H1 (cell line): Measurements from ENCODE around the gene SLC32A1. TPM values are rescaled to one million over a fixed set of nuclear protein-coding genes. Genes with fewer than 3 reads are reported as not detected.

Experiments used
- CTCF ChIA-PET: fragments of 300-600 bp; sonication (Branson Sonifier 250); formaldehyde crosslinking; loops from one replicate; lab custom pipeline; 2021; ENCODE audit not compliant: partially characterized antibody; lab: Charles Lee
- POLR2A ChIA-PET: fragments of 300-600 bp; sonication (Branson Sonifier 250); formaldehyde crosslinking; loops from one replicate; lab custom pipeline; 2021; ENCODE audit warnings: inconsistent platforms; ENCODE audit not compliant: partially characterized antibody; lab: Charles Lee
- DNase-seq, 2 experiments: peaks; one replicate each; pipeline versions ENCODE4 v3.0.0 to v3.0.0-alpha.2; 2010 to 2022; ENCODE audit warnings: low spot score in 2 of 2, low read depth in 1 of 2, mixed read lengths in 1 of 2
- FAIRE-seq: peaks from 2 replicates; lab custom pipeline; 2011; peaks lifted over from hg19 to GRCh38; lab: Jason Lieb, UNC
- H2AFZ ChIP-seq: 2 replicates; pipeline ENCODE4 v1.8.1; 2012; ENCODE audit warnings: low read length, inconsistent platforms
- H2AK5ac ChIP-seq: 2 replicates; pipeline ENCODE4 v1.6.1; 2013; ENCODE audit warnings: low read depth, low read length
- H2BK120ac ChIP-seq: replicated peaks from 2 replicates; pipeline ENCODE3; 2013; ENCODE audit warnings: low read depth, low read length, inconsistent platforms
- H2BK12ac ChIP-seq: 2 replicates; pipeline ENCODE4 v1.6.1; 2013; ENCODE audit warnings: low read depth, low read length
- H2BK15ac ChIP-seq: 2 replicates; pipeline ENCODE4 v1.6.1; 2013; ENCODE audit warnings: low read length
- H2BK20ac ChIP-seq: 2 replicates; pipeline ENCODE4 v1.6.1; 2013; ENCODE audit warnings: low read length
- H2BK5ac ChIP-seq: 2 replicates; pipeline ENCODE4 v1.6.1; 2013; ENCODE audit warnings: low read depth, low read length
- H3K14ac ChIP-seq: 2 replicates; pipeline ENCODE4 v1.6.1; 2013; ENCODE audit warnings: inconsistent platforms; ENCODE audit not compliant: insufficient read length
- H3K18ac ChIP-seq: 2 replicates; pipeline ENCODE4 v1.6.1; 2013; ENCODE audit warnings: low read length; ENCODE audit errors: extremely low read depth
- H3K23ac ChIP-seq: 2 replicates; pipeline ENCODE4 v1.6.1; 2013; ENCODE audit warnings: inconsistent platforms; ENCODE audit not compliant: insufficient read length
- H3K23me2 ChIP-seq: 2 replicates; pipeline ENCODE4 v1.6.1; 2013; ENCODE audit warnings: low read depth, low read length
- H3K27ac ChIP-seq: 2 replicates; pipeline ENCODE4 v1.6.1; 2011; ENCODE audit warnings: low read depth, low read length, inconsistent platforms
- H3K27me3 ChIP-seq, 4 experiments: replicated peaks in 1 of 4; 1 replicate in 1 of 4; 2 replicates in 3 of 4; pipeline versions ENCODE4 v1.6.1 to v1.8.1; 2011 to 2013; ENCODE audit warnings: low read length in 3 of 4, mild to moderate bottlenecking in 3 of 4, inconsistent platforms in 2 of 4, mixed read lengths in 2 of 4, moderate library complexity in 1 of 4; ENCODE audit not compliant: control insufficient read depth in 3 of 4, insufficient read depth in 3 of 4; ENCODE audit errors: extremely low read depth in 1 of 4
- H3K36me3 ChIP-seq, 4 experiments: 2 replicates each; pipeline versions ENCODE4 v1.6.1 to v1.8.1; 2011 to 2013; ENCODE audit warnings: mild to moderate bottlenecking in 4 of 4, low read length in 3 of 4, moderate library complexity in 2 of 4, control low read depth in 1 of 4, inconsistent platforms in 1 of 4; ENCODE audit not compliant: insufficient read depth in 4 of 4, control insufficient read depth in 2 of 4
- H3K4ac ChIP-seq: replicated peaks from 2 replicates; pipeline ENCODE3; 2013; ENCODE audit warnings: low read length, low read depth, mixed read lengths, inconsistent platforms; ENCODE audit not compliant: insufficient read length
- H3K4me1 ChIP-seq, 4 experiments: replicated peaks in 1 of 4; 1 replicate in 1 of 4; 2 replicates in 3 of 4; pipeline versions ENCODE4 v1.6.1 to v1.8.1; 2011 to 2013; ENCODE audit warnings: low read length in 3 of 4, inconsistent platforms in 2 of 4, mixed read lengths in 1 of 4; ENCODE audit not compliant: insufficient read depth in 4 of 4, control insufficient read depth in 3 of 4
- H3K4me2 ChIP-seq, 2 experiments: 2 replicates each; pipeline versions ENCODE4 v1.6.1 to v1.8.1; 2011 to 2013; ENCODE audit warnings: low read depth in 2 of 2, low read length in 2 of 2, control low read depth in 1 of 2, inconsistent platforms in 1 of 2, mild to moderate bottlenecking in 1 of 2; ENCODE audit not compliant: insufficient read depth in 1 of 2
- H3K4me3 ChIP-seq, 4 experiments: fragments of 200-600, 300-600 bp in 1 of 4; sonication (generic), shearing (Covaris generic), sonication (Bioruptor Twin) in 1 of 4; 2 replicates each; pipeline versions ENCODE4 v1.5.1 to v1.8.1; 2011 to 2016; ENCODE audit warnings: low read length in 4 of 4, low read depth in 3 of 4, control low read depth in 2 of 4, inconsistent platforms in 2 of 4, mild to moderate bottlenecking in 2 of 4, mixed read lengths in 1 of 4, moderate library complexity in 1 of 4; ENCODE audit not compliant: insufficient read depth in 2 of 4; ENCODE audit errors: extremely low read depth in 1 of 4
- H3K56ac ChIP-seq: replicated peaks from 2 replicates; pipeline ENCODE3; 2013; ENCODE audit warnings: low read depth, mild to moderate bottlenecking, mixed read lengths, low read length, inconsistent platforms; ENCODE audit not compliant: insufficient read length
- H3K79me1 ChIP-seq: 2 replicates; pipeline ENCODE4 v1.6.1; 2013; ENCODE audit warnings: low read depth, low read length, control low read depth
- H3K79me2 ChIP-seq, 2 experiments: 2 replicates each; pipeline versions ENCODE4 v1.6.1 to v1.8.1; 2012 to 2013; ENCODE audit warnings: low read length in 2 of 2, mild to moderate bottlenecking in 2 of 2, inconsistent platforms in 1 of 2; ENCODE audit not compliant: insufficient read depth in 2 of 2, control insufficient read depth in 1 of 2
- H3K9ac ChIP-seq, 4 experiments: replicated peaks in 1 of 4; 1 replicate in 1 of 4; 2 replicates in 3 of 4; pipeline versions ENCODE4 v1.6.1 to v1.8.1; 2011 to 2013; ENCODE audit warnings: low read depth in 3 of 4, low read length in 3 of 4, control low read depth in 2 of 4, mild to moderate bottlenecking in 2 of 4, moderate library complexity in 2 of 4, inconsistent platforms in 1 of 4; ENCODE audit errors: extremely low read depth in 1 of 4
- H3K9me3 ChIP-seq, 2 experiments: 2 replicates each; pipeline versions ENCODE4 v1.6.1 to v1.8.1; 2012 to 2013; ENCODE audit warnings: mild to moderate bottlenecking in 2 of 2, moderate library complexity in 2 of 2, control low read depth in 1 of 2, inconsistent platforms in 1 of 2, low read depth in 1 of 2, low read length in 1 of 2, mixed read lengths in 1 of 2; ENCODE audit not compliant: insufficient read depth in 2 of 2
- H4K20me1 ChIP-seq, 2 experiments: replicated peaks in 1 of 2; 2 replicates each; pipeline versions ENCODE3 to v1.8.1; 2011 to 2013; ENCODE audit warnings: inconsistent platforms in 2 of 2, low read length in 2 of 2, mild to moderate bottlenecking in 1 of 2; ENCODE audit not compliant: insufficient read depth in 2 of 2, control insufficient read depth in 1 of 2
- H4K5ac ChIP-seq: 2 replicates; pipeline ENCODE4 v1.6.1; 2013; ENCODE audit warnings: low read length, low read depth, mixed read lengths, inconsistent platforms; ENCODE audit not compliant: insufficient read length
- H4K8ac ChIP-seq: 2 replicates; pipeline ENCODE4 v1.8.0; 2013; ENCODE audit warnings: mild to moderate bottlenecking, moderate library complexity, low read length, inconsistent platforms; ENCODE audit not compliant: insufficient read depth; ENCODE audit errors: extremely low read depth
- H4K91ac ChIP-seq: replicated peaks from 2 replicates; pipeline ENCODE3; 2013; ENCODE audit warnings: low read length, mixed read lengths, inconsistent platforms; ENCODE audit not compliant: insufficient read length
- ASH2L ChIP-seq: fragments of 200-600, 300-600 bp; sonication (generic); IDR thresholded peaks from one replicate; pipeline ENCODE4 v1.7.1; 2017; ENCODE audit warnings: low read length
- YY1 ChIP-seq: IDR thresholded peaks from 2 replicates; pipeline ENCODE4 v1.6.1; 2011; ENCODE audit warnings: low read depth, mild to moderate bottlenecking, low read length
- WGBS, 2 experiments: shearing (Covaris generic) in 1 of 2; methylation state at CpG; one replicate each; pipeline versions ENCODE4 v1.1.6 to v1.1.7; 2013 to 2015; ENCODE audit warnings: low lambda C conversion rate in 2 of 2, mixed read lengths in 2 of 2, inconsistent platforms in 1 of 2, low coverage in 1 of 2, missing lambda C conversion rate in 1 of 2; ENCODE audit not compliant: insufficient replicate concordance in 2 of 2, insufficient coverage in 1 of 2, insufficient read length in 1 of 2; ENCODE audit errors: extremely low coverage in 1 of 2, missing lambda C conversion rate in 1 of 2; 5-methylcytosine and 5-hydroxymethylcytosine counted together
- polyA plus RNA-seq, 7 experiments: library from polyadenylated mRNA; depleted of rRNA in 3 of 7; stranded (reverse) in 5 of 7; unstranded in 2 of 7; fragments of >200 nt in 5 of 7; fragments of 200-250 nt in 2 of 7; gene quantifications; 1 replicate in 5 of 7; 2 replicates in 1 of 7; 4 replicates in 1 of 7; pipeline versions ENCODE4 v1.2.1 to v1.2.3, GENCODE V29; 2011 to 2013; ENCODE audit warnings: missing spikeins in 2 of 7, mixed read lengths in 2 of 7
- total RNA-seq: library from RNA; stranded (reverse); fragmentation: NEBNext Ultra II Directional; extraction: Animal tissue kit (Norgen Biotek cat#: 25700); gene quantifications from 2 replicates; pipeline ENCODE4 v1.2.1, GENCODE V29; 2021

SLC32A1 gene
- total and polyA plus RNA-seq, 2 of the 8 experiments (the other 6 are each of a cell fraction or from before 2014, with no cell fraction given), result 0.09 to 0.15 TPM

DNA sequence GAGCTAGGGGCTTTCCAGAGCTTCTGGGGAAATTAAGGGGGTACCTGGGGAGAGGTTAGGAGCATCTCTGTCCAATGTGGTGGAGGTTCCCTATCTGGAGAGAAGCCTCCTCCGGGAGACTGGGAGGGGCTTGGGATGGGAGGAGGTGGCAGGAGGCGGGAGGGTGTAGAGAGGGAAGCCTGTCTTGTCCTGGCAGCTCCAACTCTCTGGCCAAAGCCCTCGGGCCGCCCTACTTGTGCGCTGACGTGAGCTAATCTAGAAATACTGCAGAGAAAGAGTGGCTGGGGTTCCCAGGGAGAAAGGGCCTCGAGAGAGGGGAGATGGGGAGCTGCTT lies 1.6 kb upstream of the SLC32A1 start:
- ChIA-PET POLR2A (no interaction called here), CTCF (interaction anchor here (1.0 to 12.4 kb wide), 14 partner anchors 10 to 172 kb away, joined by 3 to 236 read pairs (median 34); partner anchors contain the start of gene ACTR5)
- H3K79me2 ChIP-seq, result no peaks in the 10 kb centered on the region
- no peaks in the 10 kb centered on the region for H3K79me1 ChIP-seq
- peak overlapping the region; percentile 71 to 86 for H3K4me2 ChIP-seq
- no peak overlapping the region for H3K23ac ChIP-seq
- H2AK5ac ChIP-seq, result no peak overlapping the region
- no peaks in the 10 kb centered on the region for H3K36me3 ChIP-seq
- no peak overlapping the region for H2BK120ac ChIP-seq
- H3K4me3 ChIP-seq, result peak overlapping the region; percentile 11 to 59 (median 22); a peak in 4 of 8 replicates
- H3K18ac ChIP-seq, result no peak overlapping the region
- no peak overlapping the region for H3K9ac ChIP-seq
- TF ChIP-seq ASH2L, result peak; percentile 3
- TF ChIP-seq YY1, result no peak
- H3K23me2 ChIP-seq, result peaks cover 16% of the 10 kb centered on the region
- peaks cover 5 to 43% (median 23%) of the 10 kb centered on the region in 4 experiments for H3K4me1 ChIP-seq
- H2BK20ac ChIP-seq, result no peak overlapping the region
- H3K27ac ChIP-seq, result no peak overlapping the region
- no peak overlapping the region for H3K56ac ChIP-seq
- H2BK12ac ChIP-seq, result no peak overlapping the region
- no peak overlapping the region for H3K14ac ChIP-seq
- H4K20me1 ChIP-seq, result peaks cover 8 to 13% of the 10 kb centered on the region in 2 experiments
- H2BK5ac ChIP-seq, result no peak overlapping the region
- WGBS, 2 experiments, result 1% methylated on average over 7 of the region's 7 CpGs; no CpG with 5 or more reads in 1 of the 2 experiments
- no peak overlapping the region for H4K5ac ChIP-seq
- peak in 1 of 2 experiments; percentile 60 for DNase-seq
- H3K27me3 ChIP-seq, result peaks cover 72 to 91% (median 89%) of the 10 kb centered on the region in 4 experiments
- FAIRE-seq, result no peak
- H4K8ac ChIP-seq, result no peak overlapping the region
- no peak overlapping the region for H3K4ac ChIP-seq
- no peaks in the 10 kb centered on the region for H3K9me3 ChIP-seq
- no peak overlapping the region for H2BK15ac ChIP-seq
- no peak overlapping the region for H2AFZ ChIP-seq
- H4K91ac ChIP-seq, result no peak overlapping the region
